ENCODE results near the gene ARFGAP1. TPM values are rescaled to one million over a fixed set of nuclear protein-coding genes. Genes with fewer than 3 reads are reported as not detected.

The ARFGAP1 gene
- total and polyA plus RNA-seq, 3 experiments from 2014 or later = 22.7 to 77.5 (median 71.0) TPM

DNA sequence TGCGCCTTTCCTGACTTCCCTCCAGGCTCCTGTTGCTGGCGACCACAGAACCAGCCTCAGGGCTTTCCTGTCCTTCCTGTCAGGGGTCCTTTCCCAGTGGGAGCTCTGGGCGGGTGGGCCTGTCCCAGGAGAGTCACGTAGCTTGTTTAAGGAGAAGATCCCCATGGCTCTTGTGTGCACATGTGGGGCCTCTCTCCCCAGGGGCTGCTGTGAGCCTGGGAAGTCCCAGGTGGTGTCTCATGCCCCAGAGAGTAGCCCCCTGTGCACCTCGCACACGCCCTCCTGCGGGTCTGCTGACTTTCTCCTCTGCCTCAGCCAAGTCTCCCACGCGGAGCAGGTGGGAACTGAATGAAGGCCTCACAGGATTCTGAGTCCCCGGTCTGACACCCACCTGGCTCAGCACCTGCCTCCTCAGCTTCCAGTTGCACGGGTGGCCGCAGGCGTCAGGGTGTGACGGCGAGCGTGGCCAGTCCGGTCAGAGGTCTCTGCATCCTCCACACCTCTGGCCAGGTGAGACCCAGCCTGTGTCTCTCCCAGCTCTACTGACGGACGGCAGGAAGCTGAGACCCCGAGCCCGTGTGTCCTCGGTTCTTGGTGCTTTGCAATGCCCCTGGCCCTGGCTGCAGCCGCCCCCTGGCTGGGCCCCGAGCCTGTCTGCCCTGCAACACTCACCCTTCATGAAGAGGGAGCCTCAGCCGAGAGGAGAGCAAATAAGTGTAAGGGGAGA is 12.7 kb upstream of the ARFGAP1 start:
- Mint-ChIP-seq H3K27me3 (peaks cover 22 to 45% of the 10 kb centered on the region in 2 donors), H3K36me3 (peaks cover 0 to 3% (median 0%) of the 10 kb centered on the region in 3 donors), H3K4me1 (peaks cover 6 to 9% (median 8%) of the 10 kb centered on the region in 3 donors), H3K4me3 (no peak overlapping the region), H3K27ac (no peak overlapping the region), H3K9me3 (no peaks in the 10 kb centered on the region)
- Histone ChIP-seq H3K27me3 (ENCODE audit: insufficient read depth, low read length, poor library complexity, severe bottlenecking) (peaks cover 14% of the 10 kb centered on the region), H3K9me3 (ENCODE audit: low read length) (no peaks in the 10 kb centered on the region), H3K4me3 (ENCODE audit: low read length) (no peak overlapping the region), H3K4me1 (ENCODE audit: insufficient read depth, low read length) (no peaks in the 10 kb centered on the region), H3K27ac (ENCODE audit: low read depth, low read length) (no peak overlapping the region), H3K36me3 (ENCODE audit: insufficient read depth, low read length) (no peaks in the 10 kb centered on the region)
- POLR2A ChIA-PET = no interaction called here
- no peak for DNase-seq
- CTCF ChIA-PET = no interaction called here

DNA sequence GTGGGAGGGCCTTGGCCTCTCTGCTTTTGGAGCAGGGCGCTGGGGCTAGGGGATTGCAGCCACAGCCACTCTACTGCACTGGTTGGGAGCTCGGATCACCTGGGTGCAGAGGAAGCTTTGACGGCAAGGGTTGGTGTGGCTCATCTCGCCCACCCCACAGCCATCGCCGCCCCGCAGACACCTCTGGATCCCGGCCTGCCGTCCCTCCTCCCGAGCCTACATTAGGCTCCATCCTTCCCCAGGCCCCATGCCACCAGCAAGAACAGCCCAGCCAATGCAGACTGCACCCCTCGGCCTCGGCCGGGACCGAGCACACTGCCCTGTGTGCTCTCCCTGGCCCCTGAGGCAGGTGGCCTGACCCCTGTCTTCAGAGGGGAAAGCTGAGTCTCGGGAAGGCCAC is 12.1 kb upstream of the ARFGAP1 start:
- no peak overlapping the region for H3K27ac Mint-ChIP-seq
- POLR2A ChIA-PET = no interaction called here
- peaks cover 3 to 8% (median 7%) of the 10 kb centered on the region in 3 donors for H3K4me1 Mint-ChIP-seq
- no peak overlapping the region for H3K4me3 Mint-ChIP-seq
- no peak overlapping the region for H3K4me3 ChIP-seq (ENCODE audit: low read length)
- peaks cover 0 to 3% (median 0%) of the 10 kb centered on the region in 3 donors for H3K36me3 Mint-ChIP-seq
- H3K4me1 ChIP-seq (ENCODE audit: insufficient read depth, low read length) = no peaks in the 10 kb centered on the region
- H3K9me3 Mint-ChIP-seq = no peaks in the 10 kb centered on the region
- CTCF ChIA-PET = no interaction called here
- DNase-seq = no peak
- H3K9me3 ChIP-seq (ENCODE audit: low read length) = no peaks in the 10 kb centered on the region
- H3K36me3 ChIP-seq (ENCODE audit: insufficient read depth, low read length) = no peaks in the 10 kb centered on the region
- H3K27me3 ChIP-seq (ENCODE audit: insufficient read depth, low read length, poor library complexity, severe bottlenecking) = peaks cover 8% of the 10 kb centered on the region
- no peak overlapping the region for H3K27ac ChIP-seq (ENCODE audit: low read depth, low read length)
- peaks cover 18 to 42% of the 10 kb centered on the region in 2 donors for H3K27me3 Mint-ChIP-seq

DNA sequence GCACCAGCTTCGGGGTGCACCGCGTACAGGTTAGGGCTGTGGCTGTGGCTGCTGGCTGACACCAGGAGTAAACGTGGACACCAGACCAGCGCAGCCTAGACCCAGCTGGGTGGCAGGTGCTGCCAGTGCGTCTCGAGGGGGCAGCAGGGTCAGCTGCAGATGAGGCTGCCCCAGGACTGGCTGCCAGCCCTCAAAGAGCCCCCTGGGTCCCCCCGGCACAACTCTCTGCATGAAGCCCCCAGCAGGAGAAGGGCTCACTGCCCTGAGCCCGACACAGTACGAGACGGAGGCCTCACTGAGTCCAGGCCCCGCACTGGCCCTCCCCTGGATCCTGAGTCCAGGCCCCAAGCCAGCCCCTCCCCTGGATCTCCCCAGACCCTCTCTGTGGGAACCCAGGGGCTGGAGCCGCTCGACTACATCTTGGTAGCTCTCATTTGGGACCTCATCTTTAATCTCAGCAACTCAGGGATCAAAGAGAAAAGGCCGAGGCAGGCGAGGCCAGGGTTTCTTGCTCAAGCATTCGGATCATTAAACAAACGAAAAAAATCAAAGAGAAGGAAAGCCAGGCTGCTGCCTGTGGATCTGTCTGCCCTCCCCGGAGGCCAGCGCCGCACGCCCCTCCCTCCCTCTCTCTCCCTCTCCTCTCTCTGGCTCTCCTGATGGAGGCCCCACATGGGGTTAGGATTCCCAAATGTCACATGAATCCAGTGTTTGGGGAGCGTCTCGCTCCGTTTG is 11.4 kb upstream of the ARFGAP1 start:
- peaks cover 2 to 8% (median 6%) of the 10 kb centered on the region in 3 donors for H3K4me1 Mint-ChIP-seq
- H3K27me3 ChIP-seq (ENCODE audit: insufficient read depth, low read length, poor library complexity, severe bottlenecking) = peaks cover 2% of the 10 kb centered on the region
- ChIA-PET CTCF (no interaction called here), POLR2A (no interaction called here)
- H3K4me3 Mint-ChIP-seq = no peak overlapping the region
- no peak overlapping the region for H3K4me3 ChIP-seq (ENCODE audit: low read length)
- H3K27me3 Mint-ChIP-seq = peaks cover 18 to 42% of the 10 kb centered on the region in 2 donors
- no peak for DNase-seq
- no peaks in the 10 kb centered on the region for H3K9me3 ChIP-seq (ENCODE audit: low read length)
- peaks cover 0 to 3% (median 0%) of the 10 kb centered on the region in 3 donors for H3K36me3 Mint-ChIP-seq
- no peak overlapping the region for H3K27ac ChIP-seq (ENCODE audit: low read depth, low read length)
- no peak overlapping the region for H3K27ac Mint-ChIP-seq
- no peaks in the 10 kb centered on the region for H3K4me1 ChIP-seq (ENCODE audit: insufficient read depth, low read length)
- H3K36me3 ChIP-seq (ENCODE audit: insufficient read depth, low read length) = no peaks in the 10 kb centered on the region
- no peaks in the 10 kb centered on the region for H3K9me3 Mint-ChIP-seq

GRCh38 chr20:63261795-63262528 is 10.7 kb upstream of the ARFGAP1 start:
- Mint-ChIP-seq H3K9me3 (no peaks in the 10 kb centered on the region), H3K27ac (peak overlapping the region in 1 of 8 donors; percentile 95), H3K4me1 (peaks cover 2 to 8% (median 6%) of the 10 kb centered on the region in 3 donors), H3K4me3 (peak overlapping the region in 1 of 7 donors; percentile 88), H3K36me3 (peaks cover 0 to 2% (median 0%) of the 10 kb centered on the region in 3 donors), H3K27me3 (peaks cover 16 to 38% of the 10 kb centered on the region in 2 donors)
- POLR2A ChIA-PET = no interaction called here
- DNase-seq = no peak
- Histone ChIP-seq H3K4me3 (ENCODE audit: low read length) (no peak overlapping the region), H3K9me3 (ENCODE audit: low read length) (no peaks in the 10 kb centered on the region), H3K36me3 (ENCODE audit: insufficient read depth, low read length) (no peaks in the 10 kb centered on the region), H3K27me3 (ENCODE audit: insufficient read depth, low read length, poor library complexity, severe bottlenecking) (no peaks in the 10 kb centered on the region), H3K4me1 (ENCODE audit: insufficient read depth, low read length) (no peaks in the 10 kb centered on the region), H3K27ac (ENCODE audit: low read depth, low read length) (no peak overlapping the region)
- CTCF ChIA-PET = no interaction called here

- Histone ChIP-seq H3K27ac (ENCODE audit: low read depth, low read length) (no peak overlapping the region), H3K27me3 (ENCODE audit: insufficient read depth, low read length, poor library complexity, severe bottlenecking) (no peaks in the 10 kb centered on the region), H3K9me3 (ENCODE audit: low read length) (no peaks in the 10 kb centered on the region), H3K4me3 (ENCODE audit: low read length) (no peak overlapping the region), H3K36me3 (ENCODE audit: insufficient read depth, low read length) (no peaks in the 10 kb centered on the region), H3K4me1 (ENCODE audit: insufficient read depth, low read length) (no peaks in the 10 kb centered on the region)
- Mint-ChIP-seq H3K27ac (no peak overlapping the region), H3K4me1 (peaks cover 2 to 8% (median 6%) of the 10 kb centered on the region in 3 donors), H3K27me3 (peaks cover 12 to 40% of the 10 kb centered on the region in 2 donors), H3K36me3 (no peaks in the 10 kb centered on the region), H3K9me3 (no peaks in the 10 kb centered on the region), H3K4me3 (no peak overlapping the region)
- POLR2A ChIA-PET = no interaction called here
- DNase-seq = no peak
- CTCF ChIA-PET = no interaction called here
These were observed 9.8 kb upstream of the ARFGAP1 start for GRCh38 chr20:63262836-63263235.

- peaks cover 2 to 8% (median 6%) of the 10 kb centered on the region in 3 donors for H3K4me1 Mint-ChIP-seq
- no peak overlapping the region for H3K4me3 Mint-ChIP-seq
- Histone ChIP-seq H3K27me3 (ENCODE audit: insufficient read depth, low read length, poor library complexity, severe bottlenecking) (no peaks in the 10 kb centered on the region), H3K9me3 (ENCODE audit: low read length) (no peaks in the 10 kb centered on the region), H3K27ac (ENCODE audit: low read depth, low read length) (no peak overlapping the region), H3K4me1 (ENCODE audit: insufficient read depth, low read length) (no peaks in the 10 kb centered on the region), H3K4me3 (ENCODE audit: low read length) (no peak overlapping the region), H3K36me3 (ENCODE audit: insufficient read depth, low read length) (no peaks in the 10 kb centered on the region)
- ChIA-PET CTCF (no interaction called here), POLR2A (interaction anchor here (0.6 kb wide), 1 partner anchor 119 kb away, joined by 3 read pairs; no protein-coding TSS in a partner anchor)
- H3K27me3 Mint-ChIP-seq = peaks cover 13 to 35% of the 10 kb centered on the region in 2 donors
- no peak overlapping the region for H3K27ac Mint-ChIP-seq
- DNase-seq = no peak
- no peaks in the 10 kb centered on the region for H3K9me3 Mint-ChIP-seq
- no peaks in the 10 kb centered on the region for H3K36me3 Mint-ChIP-seq
These were observed 8.6 kb upstream of the ARFGAP1 start for GRCh38 chr20:63264000-63264399.

GRCh38 chr20:63264519-63264918 is 8.1 kb upstream of the ARFGAP1 start:
- Histone ChIP-seq H3K36me3 (ENCODE audit: insufficient read depth, low read length) (no peaks in the 10 kb centered on the region), H3K27ac (ENCODE audit: low read depth, low read length) (no peak overlapping the region), H3K27me3 (ENCODE audit: insufficient read depth, low read length, poor library complexity, severe bottlenecking) (no peaks in the 10 kb centered on the region), H3K9me3 (ENCODE audit: low read length) (no peaks in the 10 kb centered on the region), H3K4me3 (ENCODE audit: low read length) (no peak overlapping the region), H3K4me1 (ENCODE audit: insufficient read depth, low read length) (no peaks in the 10 kb centered on the region)
- DNase-seq = no peak
- H3K27me3 Mint-ChIP-seq = peaks cover 13 to 35% of the 10 kb centered on the region in 2 donors
- CTCF ChIA-PET = no interaction called here
- no peak overlapping the region for H3K4me3 Mint-ChIP-seq
- H3K36me3 Mint-ChIP-seq = no peaks in the 10 kb centered on the region
- no peaks in the 10 kb centered on the region for H3K9me3 Mint-ChIP-seq
- POLR2A ChIA-PET = interaction anchor here (0.6 kb wide), 1 partner anchor 119 kb away, joined by 3 read pairs; no protein-coding TSS in a partner anchor
- peaks cover 2 to 8% (median 6%) of the 10 kb centered on the region in 3 donors for H3K4me1 Mint-ChIP-seq
- H3K27ac Mint-ChIP-seq = no peak overlapping the region
